Transverse colon (tissue), 3 donors: ENCODE data around the gene ANKS1A.

Experiments used
- CTCF ChIP-seq, 5 experiments: fragments of 200-600 bp in 3 of 5; fragments of 450-650 bp in 2 of 5; sonication (generic) in 3 of 5; IDR thresholded peaks; 1 replicate in 2 of 5; 2 replicates in 3 of 5; pipeline ENCODE4 v1.5.1; 2016 to 2017; ENCODE audit warnings: antibody characterized with exemption in 5 of 5, inconsistent platforms in 3 of 5, mild to moderate bottlenecking in 2 of 5, moderate library complexity in 1 of 5
- POLR2A ChIP-seq: fragments of 450-650 bp; IDR thresholded peaks from one replicate; pipeline ENCODE4 v1.6.1; 2016; ENCODE audit warnings: antibody characterized with exemption, mild to moderate bottlenecking, moderate library complexity

GRCh38 chr6:35077713-35078105, 188.7 kb downstream of the ANKS1A start:
- TF ChIP-seq CTCF (IDR thresholded peaks at IDR 0.05) = no peak
- TF ChIP-seq POLR2A = no peak
